ENCODE results near the gene SMOC2.
"Not testable (repeated sequence)": the region's sequence is repeated elsewhere in the genome, so short reads cannot be mapped to it uniquely, and the experiment has no call there.

Gene SMOC2

GRCh38 chr6:168666699-168667427, 225.9 kb downstream of the SMOC2 start:
- no peak for DNase-seq

GRCh38 chr6:168667428-168667805, 226.4 kb downstream of the SMOC2 start:
- DNase-seq, result no peak

GRCh38 chr6:168670401-168670985, 229.5 kb downstream of the SMOC2 start:
- no peak for DNase-seq

GRCh38 chr6:168671028-168671862, 230.3 kb downstream of the SMOC2 start:
- DNase-seq, result no peak

- no peak for DNase-seq
These were observed 231.0 kb downstream of the SMOC2 start for GRCh38 chr6:168671863-168672546.

- DNase-seq, result no peak
These were observed 233.6 kb downstream of the SMOC2 start for GRCh38 chr6:168674595-168674994.

GRCh38 chr6:168675375-168675774, 234.4 kb downstream of the SMOC2 start:
- DNase-seq, result no peak

GRCh38 chr6:168675933-168676551, 235.1 kb downstream of the SMOC2 start:
- DNase-seq, result no peak

GRCh38 chr6:168676552-168677322, 235.8 kb downstream of the SMOC2 start:
- DNase-seq, result no peak

- DNase-seq, result not testable (repeated sequence)
These were observed 236.4 kb downstream of the SMOC2 start for GRCh38 chr6:168677323-168677781.

- no peak for DNase-seq
These were observed 237.1 kb downstream of the SMOC2 start for GRCh38 chr6:168678077-168678476.

GRCh38 chr6:168678588-168678987, 237.6 kb downstream of the SMOC2 start:
- DNase-seq, result no peak

GRCh38 chr6:168681748-168682147, 240.8 kb downstream of the SMOC2 start:
- DNase-seq, result no peak

GRCh38 chr6:168683621-168684020, 242.6 kb downstream of the SMOC2 start:
- no peak for DNase-seq

- DNase-seq, result no peak
These were observed 243.5 kb downstream of the SMOC2 start for GRCh38 chr6:168684471-168684870.

GRCh38 chr6:168684906-168685305, 243.9 kb downstream of the SMOC2 start:
- no peak for DNase-seq

GRCh38 chr6:168686029-168686738, 245.2 kb downstream of the SMOC2 start:
- DNase-seq, result no peak

- DNase-seq, result no peak
These were observed 246.1 kb downstream of the SMOC2 start for GRCh38 chr6:168686831-168687730.

GRCh38 chr6:168690271-168690670, 249.3 kb downstream of the SMOC2 start:
- no peak for DNase-seq

- DNase-seq, result no peak
These were observed 250.8 kb downstream of the SMOC2 start for GRCh38 chr6:168691774-168692173.
